GM03348 (cell line): Measurements from ENCODE around the gene RLBP1.
"Not testable (repeated sequence)": the region's sequence is repeated elsewhere in the genome, so short reads cannot be mapped to it uniquely, and the experiment has no call there.

Experiments
- DNase-seq: peaks from one replicate; pipeline ENCODE4 v3.0.0; 2012; ENCODE audit warnings: low spot score

RLBP1 gene

GRCh38 chr15:89221543-89221942, at the start of gene RLBP1:
Gene RLBP1 (minus strand): TSS chr15:89221579. CDS start chr15:89218975, 2,604 bp downstream.
- no peak for DNase-seq

- DNase-seq, result not testable (repeated sequence)
These were observed 28.8 kb upstream of the RLBP1 start for GRCh38 chr15:89250142-89250541.

- DNase-seq, result no peak
These were observed 27.2 kb upstream of the RLBP1 start for GRCh38 chr15:89248584-89248983.

- DNase-seq, result no peak
These were observed 26.1 kb upstream of the RLBP1 start for GRCh38 chr15:89247446-89247845.

GRCh38 chr15:89244574-89244903, 23.2 kb upstream of the RLBP1 start:
- no peak for DNase-seq

GRCh38 chr15:89243691-89244573, 22.6 kb upstream of the RLBP1 start, which contains the start of gene FANCI:
Gene FANCI (plus strand): TSS chr15:89243979. CDS start chr15:89247648, 3,669 bp downstream.
- peak; percentile 97 for DNase-seq

- peak; percentile 58 for DNase-seq
These were observed 21.8 kb upstream of the RLBP1 start for GRCh38 chr15:89243046-89243690.

- DNase-seq, result not testable (repeated sequence)
These were observed 18.8 kb upstream of the RLBP1 start for GRCh38 chr15:89239883-89240810.

GRCh38 chr15:89231832-89232231, 10.5 kb upstream of the RLBP1 start:
- DNase-seq, result no peak

- DNase-seq, result peak; percentile 19
These were observed 8.9 kb upstream of the RLBP1 start for GRCh38 chr15:89230277-89230676.

- DNase-seq, result no peak
These were observed 6.0 kb upstream of the RLBP1 start for GRCh38 chr15:89227425-89227824.

GRCh38 chr15:89226359-89227221, 5.2 kb upstream of the RLBP1 start:
- DNase-seq, result no peak

GRCh38 chr15:89225588-89225987, 4.2 kb upstream of the RLBP1 start:
- DNase-seq, result no peak

- no peak for DNase-seq
These were observed 2.8 kb downstream of the RLBP1 start for GRCh38 chr15:89218531-89218930.

GRCh38 chr15:89217686-89218376, 3.5 kb downstream of the RLBP1 start:
- DNase-seq, result no peak

- DNase-seq, result no peak
These were observed 4.3 kb downstream of the RLBP1 start for GRCh38 chr15:89217031-89217430.

GRCh38 chr15:89215627-89216026, 5.8 kb downstream of the RLBP1 start:
- no peak for DNase-seq

- DNase-seq, result no peak
These were observed 9.7 kb downstream of the RLBP1 start for GRCh38 chr15:89211678-89212170.

GRCh38 chr15:89209057-89209456, 12.3 kb downstream of the RLBP1 start:
- no peak for DNase-seq

- DNase-seq, result no peak
These were observed 13.1 kb downstream of the RLBP1 start for GRCh38 chr15:89208256-89208655.
